CD4-positive, alpha-beta T cell treated with Interleukin-6 at 100 ng/mL for 8 hours (primary cell): ENCODE measurements around the gene CAMK2N1.
"Not testable (repeated sequence)": the region's sequence is repeated elsewhere in the genome, so short reads cannot be mapped to it uniquely, and the experiment has no call there.

ENCODE experiments used
- DNase-seq: peaks from one replicate; pipeline ENCODE4 v3.0.0-alpha.2; 2020; ENCODE audit warnings: mixed read lengths, low spot score

Gene CAMK2N1

DNA sequence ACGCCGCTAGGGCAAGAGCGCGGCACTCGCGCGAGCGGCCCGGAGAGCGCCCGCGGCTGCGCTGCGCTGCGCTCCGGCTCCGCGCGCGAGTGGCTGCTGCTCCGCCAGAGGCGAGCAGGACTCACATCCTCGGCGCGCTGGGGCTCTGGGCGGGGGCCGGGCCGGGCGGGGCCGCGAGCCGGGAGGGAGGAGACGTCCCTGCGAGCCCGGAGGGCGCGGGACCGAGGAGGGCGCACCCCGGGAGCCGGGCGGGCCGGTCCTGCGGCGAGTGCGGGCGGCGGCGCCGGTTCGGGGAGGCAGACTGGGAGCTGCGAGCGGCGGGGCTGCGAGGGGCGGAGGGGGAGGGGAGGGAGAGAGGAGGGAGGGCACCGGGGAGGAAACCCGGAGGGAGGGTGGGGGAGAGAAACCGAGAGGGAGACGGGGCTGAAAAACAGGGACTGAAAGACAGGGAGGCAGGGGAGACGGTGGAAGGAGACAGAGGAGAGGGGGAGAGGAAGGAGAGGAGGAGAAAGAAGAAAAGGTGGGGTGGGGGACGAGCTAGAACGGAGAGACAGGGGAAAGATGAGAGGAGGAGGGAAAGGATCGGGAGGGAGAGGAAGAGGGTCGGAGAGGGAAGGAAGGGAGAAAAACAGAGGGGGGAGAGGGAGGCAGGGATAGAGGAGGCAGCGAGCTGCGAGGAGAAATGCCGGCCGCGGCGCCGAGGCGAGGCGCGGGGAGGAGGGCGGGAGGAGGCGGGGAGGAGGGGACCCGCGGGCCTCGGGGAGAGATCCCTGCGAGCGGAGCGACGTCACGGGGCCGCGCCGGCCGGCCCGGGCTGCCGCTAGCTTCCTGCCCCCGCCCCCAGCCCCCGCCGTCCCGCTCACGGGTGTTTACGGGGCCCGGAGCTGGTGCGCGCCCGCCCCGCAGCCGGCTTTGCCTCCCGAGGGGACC is at the start of gene CAMK2N1:
CAMK2N1 (minus strand) TSS at position 684 of the 930 bp plus-strand sequence. CDS start 831 bp downstream, outside the sequence.
- DNase-seq, result peak; percentile 55

GRCh38 chr1:20534659-20535417 is 48.8 kb upstream of the CAMK2N1 start:
- DNase-seq, result no peak

DNA sequence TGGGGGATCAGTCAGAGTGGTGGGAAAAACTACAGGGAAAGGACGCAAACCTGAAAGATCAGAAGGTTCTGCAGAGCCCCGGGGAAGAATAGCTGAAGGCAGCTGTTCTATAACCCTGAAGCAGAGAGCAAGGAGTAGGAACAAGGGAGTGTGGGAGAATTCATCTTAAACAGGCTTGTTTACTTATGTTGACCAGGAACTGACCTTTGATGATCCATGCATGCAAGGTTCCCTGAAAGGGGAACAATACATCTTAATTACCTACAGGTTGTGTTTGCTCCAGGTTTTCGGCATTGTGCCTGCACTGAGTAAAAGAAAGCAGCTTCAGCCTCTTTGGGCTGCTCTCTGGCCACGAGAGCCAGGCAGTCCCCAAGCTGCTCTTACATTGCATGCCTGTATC is 47.6 kb upstream of the CAMK2N1 start:
- no peak for DNase-seq

GRCh38 chr1:20530901-20531300 is 44.9 kb upstream of the CAMK2N1 start:
- DNase-seq, result no peak

- DNase-seq, result no peak
Observed at GRCh38 chr1:20530306-20530705, 44.3 kb upstream of the CAMK2N1 start.

DNA sequence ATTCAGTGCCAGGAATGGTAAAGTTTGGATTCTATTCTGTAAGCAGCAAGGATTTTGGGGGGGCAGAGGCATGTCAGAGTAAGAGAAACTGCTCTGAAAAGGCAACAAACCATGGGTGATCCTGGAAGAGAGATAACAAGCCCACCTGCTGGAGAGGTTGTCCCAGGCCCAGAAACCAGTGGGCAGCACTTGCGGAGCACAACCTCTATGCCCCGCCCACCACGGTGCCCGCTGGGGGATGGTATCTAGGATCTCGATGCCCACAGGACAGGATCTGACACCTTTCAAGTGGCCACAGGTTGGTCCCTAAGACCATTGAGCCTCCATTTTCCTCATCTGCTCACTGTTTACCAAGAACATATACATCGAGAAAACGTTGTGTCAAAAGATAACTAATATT is 42.2 kb upstream of the CAMK2N1 start:
- no peak for DNase-seq

- no peak for DNase-seq
Observed at GRCh38 chr1:20526267-20526666, 40.3 kb upstream of the CAMK2N1 start.

DNA sequence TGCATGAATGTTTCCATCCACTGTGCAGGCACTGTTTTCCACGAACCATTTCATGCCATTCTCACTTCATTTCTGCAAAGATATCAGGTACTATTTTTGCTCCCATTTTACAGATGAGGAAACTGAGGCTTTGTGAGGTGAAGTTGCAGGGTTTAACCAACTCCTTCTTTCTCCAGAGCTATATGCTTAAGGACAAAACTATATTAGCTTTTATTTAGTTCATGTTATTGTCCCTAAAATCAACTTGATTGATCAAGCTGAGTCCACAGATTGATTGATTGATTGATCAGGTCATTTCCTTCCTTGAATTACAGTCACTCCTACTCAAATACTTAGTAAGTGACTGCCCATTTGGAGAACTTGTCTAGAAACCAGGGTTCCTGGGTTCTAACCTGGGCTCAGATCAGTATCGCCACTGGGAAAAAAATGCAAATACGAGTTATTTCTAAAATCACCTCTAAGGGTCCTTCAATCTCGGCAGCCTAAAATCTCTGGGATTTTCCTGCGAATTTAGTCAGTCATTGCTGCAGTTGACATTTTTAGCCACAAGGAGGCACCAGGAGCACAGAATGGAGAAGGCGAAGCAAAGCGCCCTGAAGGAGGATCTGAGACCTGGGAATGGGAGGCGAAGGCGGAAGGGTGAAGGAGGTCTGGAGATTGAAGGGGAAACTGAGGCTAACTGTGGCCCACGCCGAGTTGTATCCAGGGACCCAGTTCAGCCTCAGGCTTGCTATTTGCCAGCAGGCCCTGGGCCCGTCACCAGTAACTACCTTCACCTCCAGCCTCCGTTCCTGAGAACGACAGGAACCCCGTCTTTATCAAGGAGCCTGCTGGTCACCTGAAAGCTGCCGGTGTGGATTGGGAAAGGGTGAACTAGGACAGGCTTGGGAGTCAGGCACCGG is 36.2 kb upstream of the CAMK2N1 start:
- DNase-seq, result peak; percentile 54

DNA sequence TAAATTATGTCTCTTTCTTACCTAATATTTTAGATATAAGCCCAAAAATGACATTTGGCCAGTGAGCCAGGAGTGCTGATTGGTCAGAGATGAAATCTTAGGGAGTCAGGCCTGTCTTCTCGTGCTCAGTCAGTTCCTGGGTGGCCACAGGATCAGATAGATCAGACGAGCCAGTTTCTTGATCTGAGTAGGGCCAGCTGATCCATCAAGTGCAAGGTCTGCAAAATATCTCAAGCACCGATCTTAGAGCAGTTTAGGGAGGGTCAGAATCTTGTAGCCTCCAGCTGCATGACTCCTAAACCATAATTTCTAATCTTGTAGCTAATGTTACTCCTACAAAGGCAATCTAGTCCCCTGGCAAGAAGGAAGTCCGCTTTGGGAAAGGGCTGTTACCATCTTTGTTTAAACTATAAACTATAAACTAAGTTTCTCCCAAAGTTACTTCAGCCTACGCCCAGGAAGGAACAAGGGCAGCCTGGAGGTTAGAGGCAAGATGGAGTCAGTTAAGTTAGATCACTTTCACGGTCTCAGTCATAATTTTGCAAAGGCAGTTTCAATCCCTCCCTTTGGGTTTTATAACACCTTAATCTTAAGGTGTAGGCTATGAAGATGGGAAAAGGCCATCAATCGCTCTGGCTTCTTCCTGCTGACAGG is 33.7 kb upstream of the CAMK2N1 start:
- DNase-seq, result not testable (repeated sequence)

DNA sequence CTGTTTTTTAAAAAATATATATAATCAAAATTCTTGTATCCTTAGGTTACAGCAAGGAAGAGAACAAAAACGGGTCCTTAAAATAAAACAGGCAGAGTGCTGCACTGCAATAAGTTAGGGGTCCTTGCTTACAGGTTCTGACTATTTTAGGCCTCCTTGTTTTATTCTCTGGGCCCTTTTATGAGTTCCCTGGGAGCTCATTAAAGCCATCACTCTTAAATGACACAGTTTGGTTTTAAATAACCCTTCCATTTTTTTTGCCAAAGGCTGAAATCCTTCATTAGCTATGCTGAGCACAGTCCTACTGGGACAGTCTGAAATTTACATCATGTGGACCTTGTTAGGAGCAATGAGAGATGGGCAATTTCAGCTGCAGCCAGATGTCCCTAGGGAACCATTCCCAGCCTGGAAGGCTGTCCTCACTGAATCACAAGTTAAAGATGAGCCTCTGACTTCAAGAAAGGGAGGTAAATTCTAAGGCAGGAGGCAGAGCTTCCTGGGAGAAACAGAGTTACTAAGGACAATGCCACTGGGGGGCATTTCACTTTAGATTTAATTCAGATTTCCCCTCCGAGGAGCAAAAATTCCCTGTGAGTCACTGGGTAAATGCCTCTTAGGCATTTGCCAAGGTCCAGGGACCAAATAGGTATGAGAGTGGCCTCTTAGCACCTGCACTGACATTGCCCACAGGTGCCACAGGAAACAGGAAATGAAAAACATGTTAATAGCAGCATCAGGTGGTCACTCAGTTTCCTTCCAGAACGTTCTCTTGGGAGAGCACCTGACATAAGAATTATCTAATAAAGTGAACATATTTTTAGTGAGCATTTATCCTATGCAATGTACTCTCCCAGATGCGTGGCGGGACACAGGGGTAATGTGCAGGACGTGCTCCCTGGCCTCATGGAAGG is 25.8 kb upstream of the CAMK2N1 start:
- no peak for DNase-seq

DNA sequence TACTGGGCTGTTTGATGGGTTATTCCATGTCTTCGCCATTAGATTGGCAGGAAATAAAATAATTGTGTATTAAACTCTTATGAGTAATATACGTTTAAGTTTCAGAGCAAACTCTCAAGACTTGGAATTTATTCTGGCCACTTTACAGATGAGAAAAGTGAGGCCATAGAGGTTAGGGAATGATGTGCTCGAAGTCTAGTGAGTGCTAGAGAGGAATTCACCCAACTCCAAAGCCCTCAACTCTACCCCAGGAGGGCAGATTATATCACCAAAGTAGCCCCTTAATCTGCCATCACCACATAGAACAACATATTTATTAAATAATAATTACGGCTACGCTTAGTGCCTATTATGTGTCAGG is 22.4 kb upstream of the CAMK2N1 start:
- no peak for DNase-seq

DNA sequence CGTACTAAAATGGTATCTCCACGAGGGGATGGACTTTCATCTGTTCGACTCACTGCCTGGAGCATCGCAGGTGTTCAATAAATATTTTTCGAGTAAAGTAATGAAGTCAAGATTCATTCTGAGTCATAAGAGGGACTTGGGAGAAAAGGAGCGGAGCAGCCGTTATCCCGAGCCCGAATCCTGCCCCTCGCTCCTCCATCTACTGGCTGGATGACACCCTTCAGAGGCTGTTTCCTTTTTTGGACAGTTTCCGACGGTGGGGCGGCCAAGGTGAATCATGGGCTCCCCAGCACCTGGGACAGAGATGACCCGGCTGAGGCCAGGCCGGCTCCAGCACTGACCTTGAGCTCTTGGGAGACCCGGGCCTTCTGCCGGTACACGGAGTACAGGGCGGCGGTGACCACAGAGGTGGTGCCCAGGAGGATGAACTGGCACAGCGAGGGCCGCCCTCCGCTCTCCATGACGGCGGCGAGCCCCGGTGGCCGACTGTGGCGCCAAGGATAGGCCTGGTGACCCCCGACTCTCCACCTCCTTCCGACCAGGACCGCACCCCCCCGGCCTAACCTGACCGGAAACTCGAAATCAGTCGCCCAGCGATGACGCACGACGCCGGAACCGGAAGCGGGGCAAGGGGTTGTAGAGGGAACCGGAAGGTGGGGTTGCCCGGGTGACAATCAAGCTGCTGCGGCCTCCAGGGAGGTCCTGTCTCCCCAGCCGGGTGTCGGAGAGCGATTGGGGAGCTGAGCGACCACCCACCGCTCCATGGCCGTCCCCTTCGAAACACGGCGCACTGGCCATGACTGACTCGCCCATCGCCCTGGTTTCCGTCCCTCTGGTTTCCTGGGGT is 21.8 kb upstream of the CAMK2N1 start, which contains the start of gene MUL1:
MUL1 (minus strand) TSS at position 588 of the 847 bp plus-strand sequence; CDS start at position 461, 127 bp downstream.
- peak; percentile 88 for DNase-seq

DNA sequence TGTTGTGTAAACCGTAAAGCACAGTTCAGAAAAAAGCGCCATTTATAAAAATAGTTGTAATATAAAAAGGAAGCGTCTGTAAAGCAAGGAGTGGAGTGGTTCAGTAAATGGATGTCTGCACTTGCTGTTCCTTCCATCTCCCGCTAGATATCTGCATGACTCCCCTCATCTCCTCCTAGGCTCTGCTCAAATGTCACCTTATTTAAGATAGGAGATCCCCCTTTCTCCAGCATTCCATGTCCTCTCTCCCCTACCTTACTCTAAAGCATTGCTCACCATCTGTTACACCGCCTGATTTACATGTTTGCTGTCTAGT is 21.2 kb upstream of the CAMK2N1 start:
- DNase-seq, result no peak

- DNase-seq, result no peak
Observed at GRCh38 chr1:20505488-20505887, 19.5 kb upstream of the CAMK2N1 start.

- no peak for DNase-seq
Observed at GRCh38 chr1:20500716-20501115, 14.7 kb upstream of the CAMK2N1 start.

DNA sequence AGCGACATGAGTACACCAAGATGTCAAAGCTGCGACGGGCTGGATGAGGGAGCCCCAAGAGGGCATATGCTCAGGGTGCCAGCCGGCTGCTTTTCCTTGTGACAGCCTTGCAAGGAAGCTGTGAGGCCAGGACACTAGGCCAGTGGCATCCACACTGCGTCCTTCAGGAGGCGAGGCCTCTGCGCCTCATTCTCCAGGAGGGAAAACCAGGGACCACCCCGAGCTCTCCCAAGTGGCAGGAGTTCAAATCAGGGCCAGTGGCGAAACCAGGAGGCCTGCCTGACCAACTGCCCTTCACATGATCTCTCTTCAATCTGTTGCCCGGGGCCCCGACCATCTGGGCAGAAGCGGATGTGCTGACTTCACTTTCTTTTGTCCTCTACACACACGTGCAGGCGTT is 13.7 kb upstream of the CAMK2N1 start:
- no peak for DNase-seq

DNA sequence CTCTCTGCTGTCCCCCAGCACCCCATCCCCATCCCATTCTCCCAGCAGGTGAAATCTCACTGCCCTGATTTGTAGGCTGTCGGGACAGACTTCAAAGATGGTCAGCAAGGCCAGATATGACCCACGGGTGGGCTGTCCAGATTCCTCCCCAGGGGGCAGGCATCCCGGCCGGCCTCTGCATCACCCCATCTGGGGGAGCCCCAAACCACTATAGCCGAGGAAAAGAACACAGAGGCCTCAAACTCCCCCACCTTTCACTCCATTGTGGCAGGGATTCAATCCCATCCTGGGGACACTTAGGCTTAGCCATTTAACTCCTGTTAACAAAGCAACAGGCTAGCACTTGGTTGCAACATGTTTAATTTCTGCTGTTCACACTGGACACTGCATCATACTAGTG is 13.1 kb upstream of the CAMK2N1 start:
- DNase-seq, result no peak

- no peak for DNase-seq
Observed at GRCh38 chr1:20498116-20498515, 12.1 kb upstream of the CAMK2N1 start.

DNA sequence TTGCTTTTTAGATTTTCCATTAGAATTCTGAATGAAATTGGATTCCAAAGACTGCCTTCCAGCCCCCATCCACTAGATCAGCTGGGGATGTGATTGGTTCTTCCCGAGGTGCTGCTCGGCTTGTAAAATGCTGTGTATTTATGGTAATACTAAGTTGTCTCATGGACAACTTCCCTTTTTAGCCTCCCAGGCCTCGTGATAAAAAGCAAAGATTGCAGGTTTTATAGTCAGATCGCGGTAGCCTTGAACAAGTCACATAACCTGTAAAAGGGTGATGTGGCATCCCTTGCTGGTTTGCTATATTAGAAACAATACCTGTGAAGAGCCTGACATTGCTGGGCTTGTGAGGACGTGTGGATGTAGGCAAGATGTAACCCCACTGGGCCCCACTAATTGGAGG is 11.5 kb upstream of the CAMK2N1 start:
- DNase-seq, result no peak
